ENCODE results near the gene ARL17B.
"Not testable (repeated sequence)": the region's sequence is repeated elsewhere in the genome, so short reads cannot be mapped to it uniquely, and the experiment has no call there.

ARL17B gene

GRCh38 chr17:46256369-46256768 is 105.2 kb downstream of the ARL17B start:
- H4K91ac ChIP-seq (ENCODE audit: low read depth, low read length); H4K8ac ChIP-seq (ENCODE audit: low read depth, low read length); H2BK120ac ChIP-seq (ENCODE audit: insufficient read depth, low read length, poor library complexity); H2BK5ac ChIP-seq (ENCODE audit: low read depth, low read length, poor library complexity); H3K79me1 ChIP-seq (ENCODE audit: low read length); H3K23ac ChIP-seq (ENCODE audit: low read length); H3K4me3 ChIP-seq (ENCODE audit: low read depth, low read length); H3K9ac ChIP-seq (ENCODE audit: low read length); H3K79me2 ChIP-seq (ENCODE audit: control insufficient read depth, insufficient read depth, low read length, poor library complexity); H3K4me1 ChIP-seq (ENCODE audit: control insufficient read depth in 1 of 2, insufficient read depth in 2 of 2, low read length in 2 of 2); H3K18ac ChIP-seq (ENCODE audit: low read length); H3K9me3 ChIP-seq (ENCODE audit: insufficient read depth, low read depth, low read length); DNase-seq; H3K14ac ChIP-seq (ENCODE audit: low read length); H3K4ac ChIP-seq (ENCODE audit: low read depth, low read length); H3K27me3 ChIP-seq (ENCODE audit: insufficient read depth, low read length); H3K36me3 ChIP-seq (ENCODE audit: control insufficient read depth in 1 of 2, insufficient read depth in 2 of 2, low read length in 2 of 2); H3K4me2 ChIP-seq (ENCODE audit: low read length); H2BK12ac ChIP-seq (ENCODE audit: low read length); H4K12ac ChIP-seq (ENCODE audit: low read depth, low read length); H3K27ac ChIP-seq (ENCODE audit: low read depth, low read length); H2AFZ ChIP-seq (ENCODE audit: insufficient read depth, low read length, poor library complexity); H2AK5ac ChIP-seq (ENCODE audit: low read length): not testable (repeated sequence)
- no CpG with 5 or more reads among the region's 1 CpG for WGBS (ENCODE audit: extremely low coverage, insufficient coverage, insufficient read length)

DNA sequence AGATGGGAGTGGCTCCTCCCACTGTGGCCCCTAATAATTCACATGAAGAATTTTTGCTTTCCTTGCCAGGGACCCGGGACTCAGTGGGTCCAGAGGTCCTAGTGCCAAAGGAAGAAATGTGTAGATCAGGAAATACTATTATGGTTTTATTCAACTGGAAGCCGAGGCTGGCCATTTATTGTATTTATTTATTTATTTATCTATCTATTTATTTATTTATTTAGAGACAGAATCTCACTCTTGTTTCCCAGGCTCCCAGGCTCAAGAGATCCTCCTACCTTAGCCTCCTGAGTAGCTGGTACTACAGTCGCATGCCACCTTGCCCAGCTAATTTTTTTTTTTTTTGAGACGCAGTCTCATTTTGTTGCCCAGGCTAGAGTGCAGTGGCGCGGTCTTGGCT is 107.4 kb downstream of the ARL17B start:
- not testable (repeated sequence) for H3K9me3 ChIP-seq (ENCODE audit: insufficient read depth, low read depth, low read length); H3K14ac ChIP-seq (ENCODE audit: low read length); H3K79me1 ChIP-seq (ENCODE audit: low read length); H2BK120ac ChIP-seq (ENCODE audit: insufficient read depth, low read length, poor library complexity); H3K18ac ChIP-seq (ENCODE audit: low read length); H3K4me1 ChIP-seq (ENCODE audit: control insufficient read depth in 1 of 2, insufficient read depth in 2 of 2, low read length in 2 of 2); H2BK12ac ChIP-seq (ENCODE audit: low read length); H2AFZ ChIP-seq (ENCODE audit: insufficient read depth, low read length, poor library complexity); DNase-seq; H3K23ac ChIP-seq (ENCODE audit: low read length); H3K9ac ChIP-seq (ENCODE audit: low read length); H3K4ac ChIP-seq (ENCODE audit: low read depth, low read length); H2BK5ac ChIP-seq (ENCODE audit: low read depth, low read length, poor library complexity); H3K27me3 ChIP-seq (ENCODE audit: insufficient read depth, low read length); H4K8ac ChIP-seq (ENCODE audit: low read depth, low read length); H3K4me2 ChIP-seq (ENCODE audit: low read length); H3K27ac ChIP-seq (ENCODE audit: low read depth, low read length); H4K12ac ChIP-seq (ENCODE audit: low read depth, low read length); H3K36me3 ChIP-seq (ENCODE audit: control insufficient read depth in 1 of 2, insufficient read depth in 2 of 2, low read length in 2 of 2); H3K79me2 ChIP-seq (ENCODE audit: control insufficient read depth, insufficient read depth, low read length, poor library complexity); H4K91ac ChIP-seq (ENCODE audit: low read depth, low read length); H3K4me3 ChIP-seq (ENCODE audit: low read depth, low read length); H2AK5ac ChIP-seq (ENCODE audit: low read length)
- no CpG with 5 or more reads among the region's 6 CpGs for WGBS (ENCODE audit: extremely low coverage, insufficient coverage, insufficient read length)

DNA sequence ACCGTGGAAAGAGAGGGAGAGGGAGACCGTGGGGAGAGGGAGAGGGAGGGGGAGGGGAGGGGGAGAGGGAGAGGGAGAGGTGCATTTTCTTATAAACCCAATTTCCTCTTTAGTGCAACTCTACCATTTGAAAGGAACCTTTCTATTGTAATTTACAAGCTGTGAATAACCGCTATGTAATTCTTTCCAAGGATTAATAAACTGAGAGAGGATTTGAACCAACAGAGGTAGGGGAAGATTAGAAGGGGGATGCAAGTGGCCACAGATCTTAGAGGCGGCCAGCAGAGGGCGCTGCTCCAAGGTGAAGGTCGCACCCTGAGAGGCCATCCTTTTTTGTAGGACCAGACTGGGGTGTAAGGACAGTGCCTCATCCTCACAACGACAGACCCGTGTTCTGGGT is 107.8 kb downstream of the ARL17B start:
- H3K4me2 ChIP-seq (ENCODE audit: low read length); H2BK12ac ChIP-seq (ENCODE audit: low read length); H3K27me3 ChIP-seq (ENCODE audit: insufficient read depth, low read length); H3K79me1 ChIP-seq (ENCODE audit: low read length); H3K4me1 ChIP-seq (ENCODE audit: control insufficient read depth in 1 of 2, insufficient read depth in 2 of 2, low read length in 2 of 2); H4K8ac ChIP-seq (ENCODE audit: low read depth, low read length); H3K9ac ChIP-seq (ENCODE audit: low read length); H2BK5ac ChIP-seq (ENCODE audit: low read depth, low read length, poor library complexity); H3K27ac ChIP-seq (ENCODE audit: low read depth, low read length); H3K18ac ChIP-seq (ENCODE audit: low read length); H3K4me3 ChIP-seq (ENCODE audit: low read depth, low read length); H3K79me2 ChIP-seq (ENCODE audit: control insufficient read depth, insufficient read depth, low read length, poor library complexity); H2AK5ac ChIP-seq (ENCODE audit: low read length); H3K23ac ChIP-seq (ENCODE audit: low read length); H3K36me3 ChIP-seq (ENCODE audit: control insufficient read depth in 1 of 2, insufficient read depth in 2 of 2, low read length in 2 of 2); H2BK120ac ChIP-seq (ENCODE audit: insufficient read depth, low read length, poor library complexity); H4K12ac ChIP-seq (ENCODE audit: low read depth, low read length); H4K91ac ChIP-seq (ENCODE audit: low read depth, low read length); H2AFZ ChIP-seq (ENCODE audit: insufficient read depth, low read length, poor library complexity); H3K9me3 ChIP-seq (ENCODE audit: insufficient read depth, low read depth, low read length); H3K14ac ChIP-seq (ENCODE audit: low read length); H3K4ac ChIP-seq (ENCODE audit: low read depth, low read length): not testable (repeated sequence)
- DNase-seq: peak; percentile 25 to 60
- WGBS (ENCODE audit: extremely low coverage, insufficient coverage, insufficient read length): no CpG with 5 or more reads among the region's 8 CpGs

DNA sequence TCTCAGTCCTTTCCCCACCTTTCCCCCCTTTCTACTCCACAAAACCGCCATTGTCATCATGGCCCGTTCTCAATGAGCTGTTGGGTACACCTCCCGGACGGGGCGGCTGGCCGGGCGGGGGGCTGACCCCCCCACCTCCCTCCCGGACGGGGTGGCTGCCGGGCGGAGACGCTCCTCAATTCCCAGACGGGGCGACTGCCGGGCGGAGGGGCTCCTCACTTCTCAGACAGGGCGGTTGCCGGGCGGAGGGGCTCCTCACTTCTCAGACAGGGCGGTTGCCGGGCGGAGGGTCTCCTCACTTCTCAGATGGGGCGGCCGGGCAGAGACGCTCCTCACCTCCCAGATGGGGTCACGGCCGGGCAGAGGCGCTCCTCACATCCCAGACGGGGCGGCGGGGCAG is 108.8 kb downstream of the ARL17B start:
- no CpG with 5 or more reads among the region's 31 CpGs for WGBS (ENCODE audit: extremely low coverage, insufficient coverage, insufficient read length)
- not testable (repeated sequence) for H3K4me1 ChIP-seq (ENCODE audit: control insufficient read depth in 1 of 2, insufficient read depth in 2 of 2, low read length in 2 of 2)

More for the DNA sequence above, 108.8 kb downstream of the ARL17B start:
- not testable (repeated sequence) for DNase-seq; H3K36me3 ChIP-seq (ENCODE audit: control insufficient read depth in 1 of 2, insufficient read depth in 2 of 2, low read length in 2 of 2); H3K4me3 ChIP-seq (ENCODE audit: low read depth, low read length); H3K27me3 ChIP-seq (ENCODE audit: insufficient read depth, low read length); H2AK5ac ChIP-seq (ENCODE audit: low read length); H3K27ac ChIP-seq (ENCODE audit: low read depth, low read length); H3K9me3 ChIP-seq (ENCODE audit: insufficient read depth, low read depth, low read length); H3K4me2 ChIP-seq (ENCODE audit: low read length); H2BK12ac ChIP-seq (ENCODE audit: low read length); H4K12ac ChIP-seq (ENCODE audit: low read depth, low read length); H2AFZ ChIP-seq (ENCODE audit: insufficient read depth, low read length, poor library complexity); H2BK120ac ChIP-seq (ENCODE audit: insufficient read depth, low read length, poor library complexity); H4K91ac ChIP-seq (ENCODE audit: low read depth, low read length); H2BK5ac ChIP-seq (ENCODE audit: low read depth, low read length, poor library complexity); H3K23ac ChIP-seq (ENCODE audit: low read length); H3K79me2 ChIP-seq (ENCODE audit: control insufficient read depth, insufficient read depth, low read length, poor library complexity); H3K18ac ChIP-seq (ENCODE audit: low read length); H3K79me1 ChIP-seq (ENCODE audit: low read length); H3K4ac ChIP-seq (ENCODE audit: low read depth, low read length); H3K14ac ChIP-seq (ENCODE audit: low read length); H4K8ac ChIP-seq (ENCODE audit: low read depth, low read length); H3K9ac ChIP-seq (ENCODE audit: low read length)
